ENCODE measurements around the gene CAPN9.

The CAPN9 gene

DNA sequence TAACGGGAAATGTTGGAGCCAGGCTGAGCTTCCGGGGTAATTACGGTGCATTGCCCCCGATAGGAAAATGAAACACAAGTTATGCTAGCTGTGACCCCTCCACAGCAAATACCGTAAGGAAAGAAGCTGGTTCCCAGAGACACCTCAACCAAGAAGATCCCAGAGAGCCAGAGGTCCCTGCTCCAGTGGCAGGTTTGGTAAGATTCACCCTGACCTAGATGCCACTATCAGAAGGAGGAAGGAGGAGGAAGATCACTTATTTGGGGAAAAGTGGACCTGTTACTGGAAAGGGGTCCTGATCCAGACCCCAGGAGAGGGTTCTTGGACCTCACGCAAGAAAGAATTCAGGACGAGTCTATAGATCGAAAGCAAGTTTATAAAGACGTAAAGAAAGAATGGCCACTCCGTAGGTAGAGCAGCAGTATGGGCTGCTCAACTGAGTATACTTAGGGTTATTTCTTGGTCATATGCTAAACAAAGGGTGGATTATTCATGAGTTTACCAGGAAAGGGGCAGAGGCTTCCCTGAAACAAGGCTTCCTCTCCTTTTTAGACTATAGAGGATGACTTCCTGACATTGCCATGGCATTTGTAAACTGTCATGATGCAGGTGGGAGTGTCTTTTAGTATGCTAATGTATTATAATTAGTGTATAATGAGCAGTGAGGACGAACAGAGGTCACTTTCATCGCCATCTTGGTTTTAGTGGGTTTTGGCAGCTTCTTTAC lies 7.5 kb upstream of the CAPN9 start:
- Histone ChIP-seq H3K9me3 (ENCODE audit: control insufficient read depth, insufficient read depth, low read length) (no peaks in the 10 kb centered on the region), H3K4me1 (ENCODE audit: control insufficient read depth, insufficient read depth, low read length) (no peaks in the 10 kb centered on the region), H3K27me3 (ENCODE audit: control insufficient read depth, insufficient read depth, low read length) (no peaks in the 10 kb centered on the region), H3K4me3 (ENCODE audit: low read depth, low read length) (no peak overlapping the region), H3K36me3 (ENCODE audit: control insufficient read depth, insufficient read depth, low read length) (no peaks in the 10 kb centered on the region), H3K9ac (ENCODE audit: low read depth, low read length) (no peak overlapping the region)

DNA sequence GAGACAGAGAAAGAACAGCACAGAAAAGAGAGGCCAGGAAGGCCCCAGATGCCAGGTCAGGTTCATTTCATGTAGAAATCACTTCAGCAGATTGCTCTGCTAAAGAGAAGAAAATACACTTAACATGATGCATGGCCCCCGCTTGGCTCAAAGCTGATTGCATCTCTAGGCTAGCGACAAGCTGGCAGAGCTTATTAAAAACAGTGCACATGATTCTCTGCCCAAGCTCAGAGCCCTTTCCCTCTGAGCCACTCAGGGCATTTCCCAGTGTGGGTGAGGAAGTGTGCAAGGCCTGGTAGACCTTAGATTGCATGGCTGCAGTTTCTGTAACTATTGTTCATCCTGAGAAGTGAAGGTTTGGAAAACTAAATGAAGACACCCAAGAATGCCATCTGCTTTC lies 3.3 kb upstream of the CAPN9 start:
- no peaks in the 10 kb centered on the region for H3K36me3 ChIP-seq (ENCODE audit: control insufficient read depth, insufficient read depth, low read length)
- H3K4me3 ChIP-seq (ENCODE audit: low read depth, low read length): no peak overlapping the region
- H3K4me1 ChIP-seq (ENCODE audit: control insufficient read depth, insufficient read depth, low read length): no peaks in the 10 kb centered on the region
- no peak overlapping the region for H3K9ac ChIP-seq (ENCODE audit: low read depth, low read length)
- H3K27me3 ChIP-seq (ENCODE audit: control insufficient read depth, insufficient read depth, low read length): no peaks in the 10 kb centered on the region
- no peaks in the 10 kb centered on the region for H3K9me3 ChIP-seq (ENCODE audit: control insufficient read depth, insufficient read depth, low read length)

DNA sequence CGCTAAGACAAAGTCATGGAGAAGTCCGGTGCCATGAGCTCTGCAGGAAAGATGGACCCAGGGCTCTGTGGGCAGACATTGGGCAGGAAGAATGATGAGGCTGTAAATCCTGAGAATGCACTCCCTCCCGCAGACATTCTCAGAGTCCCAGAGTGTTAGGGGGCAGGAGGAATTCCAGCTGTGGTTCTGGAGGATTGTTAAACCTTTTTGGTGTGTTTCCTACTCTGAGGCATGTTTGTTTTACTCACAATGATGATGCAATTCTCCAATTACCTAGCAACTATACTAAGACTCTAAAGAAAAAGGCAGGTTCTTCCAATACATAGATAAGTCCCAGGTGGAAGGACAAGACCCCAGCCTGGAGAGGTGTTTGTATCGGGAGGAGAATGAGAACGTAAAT lies 2.8 kb upstream of the CAPN9 start:
- Histone ChIP-seq H3K9ac (ENCODE audit: low read depth, low read length) (no peak overlapping the region), H3K9me3 (ENCODE audit: control insufficient read depth, insufficient read depth, low read length) (no peaks in the 10 kb centered on the region), H3K27me3 (ENCODE audit: control insufficient read depth, insufficient read depth, low read length) (no peaks in the 10 kb centered on the region), H3K36me3 (ENCODE audit: control insufficient read depth, insufficient read depth, low read length) (no peaks in the 10 kb centered on the region), H3K4me1 (ENCODE audit: control insufficient read depth, insufficient read depth, low read length) (no peaks in the 10 kb centered on the region), H3K4me3 (ENCODE audit: low read depth, low read length) (no peak overlapping the region)

DNA sequence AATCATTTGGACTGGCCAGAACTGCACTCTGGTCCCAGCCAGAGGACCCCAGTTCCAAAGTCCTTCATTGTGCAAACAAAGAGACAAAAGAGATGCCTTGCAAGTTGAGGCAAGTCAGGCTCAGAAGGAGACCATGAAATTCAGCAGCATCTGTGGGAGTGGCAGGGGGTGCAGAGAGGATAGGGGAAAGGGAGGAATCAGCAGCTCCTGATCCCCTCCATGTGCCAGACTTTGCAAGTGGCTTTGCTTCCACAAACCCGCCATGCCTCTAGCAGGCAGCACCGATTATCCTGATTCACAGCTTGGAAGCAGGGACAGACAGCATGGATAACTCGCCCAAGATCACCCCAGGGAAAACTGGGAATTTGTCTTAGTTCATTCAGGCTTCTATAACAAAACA lies 2.1 kb upstream of the CAPN9 start:
- H3K9me3 ChIP-seq (ENCODE audit: control insufficient read depth, insufficient read depth, low read length): no peaks in the 10 kb centered on the region
- no peak overlapping the region for H3K9ac ChIP-seq (ENCODE audit: low read depth, low read length)
- H3K4me1 ChIP-seq (ENCODE audit: control insufficient read depth, insufficient read depth, low read length): no peaks in the 10 kb centered on the region
- H3K27me3 ChIP-seq (ENCODE audit: control insufficient read depth, insufficient read depth, low read length): no peaks in the 10 kb centered on the region
- no peaks in the 10 kb centered on the region for H3K36me3 ChIP-seq (ENCODE audit: control insufficient read depth, insufficient read depth, low read length)
- H3K4me3 ChIP-seq (ENCODE audit: low read depth, low read length): no peak overlapping the region

DNA sequence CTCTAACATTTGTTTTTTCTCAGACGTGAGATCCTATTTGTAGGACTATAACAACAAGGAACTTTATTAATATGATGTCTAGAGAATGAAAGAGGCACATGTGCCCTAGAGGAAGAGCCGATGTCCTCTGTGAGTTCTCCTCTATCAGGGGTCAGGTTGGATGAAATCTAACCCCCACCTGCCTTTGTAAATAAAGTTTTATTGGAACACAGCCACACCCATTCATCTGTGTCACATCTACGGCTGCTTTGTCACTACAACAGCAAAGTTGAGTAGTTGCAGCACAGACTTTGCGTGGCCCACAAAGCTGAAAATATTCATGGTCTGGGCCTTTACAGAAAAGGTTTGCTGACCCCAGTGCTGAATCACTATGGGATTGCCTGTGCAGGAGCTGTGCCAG lies 571 bp upstream of the CAPN9 start:
- Histone ChIP-seq H3K9me3 (ENCODE audit: control insufficient read depth, insufficient read depth, low read length) (no peaks in the 10 kb centered on the region), H3K4me3 (ENCODE audit: low read depth, low read length) (no peak overlapping the region), H3K36me3 (ENCODE audit: control insufficient read depth, insufficient read depth, low read length) (no peaks in the 10 kb centered on the region), H3K27me3 (ENCODE audit: control insufficient read depth, insufficient read depth, low read length) (no peaks in the 10 kb centered on the region), H3K4me1 (ENCODE audit: control insufficient read depth, insufficient read depth, low read length) (no peaks in the 10 kb centered on the region), H3K9ac (ENCODE audit: low read depth, low read length) (no peak overlapping the region)

DNA sequence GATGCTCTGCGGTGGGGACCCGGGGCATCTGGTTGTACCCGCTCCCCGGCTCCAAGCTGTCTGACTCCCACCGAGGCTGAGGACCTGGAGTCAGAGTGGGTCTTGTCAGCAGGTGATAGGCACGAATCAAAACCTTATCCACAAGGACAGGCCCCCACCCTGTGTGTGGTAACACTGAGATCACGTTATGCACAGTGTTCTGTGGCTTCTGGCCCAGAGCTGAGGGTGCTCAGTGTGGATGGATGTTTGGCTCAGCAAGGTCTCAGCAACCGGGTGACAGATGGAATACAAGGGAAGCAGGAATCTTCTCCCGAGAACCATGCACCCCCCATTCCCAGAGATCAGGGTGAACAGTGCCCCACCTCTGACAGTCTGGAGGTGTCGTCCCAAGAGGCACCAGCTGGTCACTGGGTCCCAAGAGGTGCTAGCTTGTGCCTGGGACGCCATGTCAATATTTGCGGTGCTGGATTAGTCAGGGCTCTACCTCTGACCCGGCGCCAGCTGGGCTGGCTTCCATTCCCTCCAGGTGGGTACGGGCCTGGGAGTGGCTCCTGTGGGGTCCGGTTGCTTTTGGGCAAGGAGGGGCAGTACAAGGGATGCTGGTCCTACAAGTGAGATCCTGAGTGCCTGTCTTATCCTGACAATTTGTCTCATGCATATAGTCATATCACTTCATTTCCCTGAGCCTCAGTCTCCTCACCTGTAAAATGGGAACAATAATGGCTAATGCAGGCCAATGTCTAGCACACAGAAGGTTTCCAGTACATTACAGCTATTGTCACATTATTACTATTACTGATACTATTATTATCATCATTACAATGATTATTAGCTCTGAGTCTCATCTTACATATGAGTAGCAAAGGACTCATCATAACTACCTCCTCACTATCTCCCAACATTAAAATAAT lies 957 bp downstream of the CAPN9 start:
- Histone ChIP-seq H3K36me3 (ENCODE audit: control insufficient read depth, insufficient read depth, low read length) (no peaks in the 10 kb centered on the region), H3K27me3 (ENCODE audit: control insufficient read depth, insufficient read depth, low read length) (no peaks in the 10 kb centered on the region), H3K4me1 (ENCODE audit: control insufficient read depth, insufficient read depth, low read length) (peaks cover 8% of the 10 kb centered on the region), H3K4me3 (ENCODE audit: low read depth, low read length) (no peak overlapping the region), H3K9ac (ENCODE audit: low read depth, low read length) (no peak overlapping the region), H3K9me3 (ENCODE audit: control insufficient read depth, insufficient read depth, low read length) (no peaks in the 10 kb centered on the region)

DNA sequence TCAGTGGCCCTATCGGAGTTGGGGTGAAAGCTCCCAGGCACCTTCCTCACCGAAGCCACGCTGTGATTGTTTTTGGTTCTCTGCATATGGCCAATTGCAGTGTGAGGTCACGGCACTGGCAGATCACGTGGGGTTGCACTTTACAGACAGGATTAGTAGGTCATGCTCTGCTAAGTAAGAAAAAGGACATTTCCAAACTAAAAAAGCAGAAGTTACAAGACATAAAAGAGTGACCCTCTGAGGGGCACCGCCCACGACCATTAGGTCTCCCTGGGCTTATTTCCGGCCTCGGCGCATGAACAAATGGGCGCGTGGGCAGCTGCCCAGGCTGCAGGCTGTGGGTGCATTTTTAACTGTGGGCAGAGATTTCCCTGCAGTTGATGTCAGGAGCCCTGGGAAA lies 2.0 kb downstream of the CAPN9 start:
- Histone ChIP-seq H3K4me3 (ENCODE audit: low read depth, low read length) (no peak overlapping the region), H3K9ac (ENCODE audit: low read depth, low read length) (no peak overlapping the region), H3K27me3 (ENCODE audit: control insufficient read depth, insufficient read depth, low read length) (no peaks in the 10 kb centered on the region), H3K36me3 (ENCODE audit: control insufficient read depth, insufficient read depth, low read length) (no peaks in the 10 kb centered on the region), H3K4me1 (ENCODE audit: control insufficient read depth, insufficient read depth, low read length) (peaks cover 10% of the 10 kb centered on the region), H3K9me3 (ENCODE audit: control insufficient read depth, insufficient read depth, low read length) (no peaks in the 10 kb centered on the region)

DNA sequence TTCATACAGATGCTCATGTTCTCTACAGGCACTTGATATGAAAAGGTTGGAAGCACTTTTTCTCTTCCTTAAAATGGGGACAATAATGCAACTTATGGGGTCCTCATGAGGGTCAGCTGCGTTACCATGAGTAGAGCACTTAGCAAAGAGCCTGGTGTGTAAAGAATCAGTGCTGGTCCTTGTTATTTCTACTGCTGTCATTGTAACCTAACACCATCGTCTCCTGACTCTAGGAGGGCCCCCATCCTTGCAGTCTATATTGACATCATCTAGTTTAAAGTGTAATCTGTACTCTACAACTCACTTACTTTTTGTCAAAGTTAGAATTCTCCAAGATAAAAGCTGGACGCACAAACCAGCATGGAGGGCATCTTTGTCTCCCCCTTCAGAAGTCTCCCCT lies 2.4 kb downstream of the CAPN9 start:
- H3K27me3 ChIP-seq (ENCODE audit: control insufficient read depth, insufficient read depth, low read length): no peaks in the 10 kb centered on the region
- H3K9ac ChIP-seq (ENCODE audit: low read depth, low read length): no peak overlapping the region
- H3K9me3 ChIP-seq (ENCODE audit: control insufficient read depth, insufficient read depth, low read length): no peaks in the 10 kb centered on the region
- peaks cover 10% of the 10 kb centered on the region for H3K4me1 ChIP-seq (ENCODE audit: control insufficient read depth, insufficient read depth, low read length)
- no peaks in the 10 kb centered on the region for H3K36me3 ChIP-seq (ENCODE audit: control insufficient read depth, insufficient read depth, low read length)
- H3K4me3 ChIP-seq (ENCODE audit: low read depth, low read length): no peak overlapping the region

DNA sequence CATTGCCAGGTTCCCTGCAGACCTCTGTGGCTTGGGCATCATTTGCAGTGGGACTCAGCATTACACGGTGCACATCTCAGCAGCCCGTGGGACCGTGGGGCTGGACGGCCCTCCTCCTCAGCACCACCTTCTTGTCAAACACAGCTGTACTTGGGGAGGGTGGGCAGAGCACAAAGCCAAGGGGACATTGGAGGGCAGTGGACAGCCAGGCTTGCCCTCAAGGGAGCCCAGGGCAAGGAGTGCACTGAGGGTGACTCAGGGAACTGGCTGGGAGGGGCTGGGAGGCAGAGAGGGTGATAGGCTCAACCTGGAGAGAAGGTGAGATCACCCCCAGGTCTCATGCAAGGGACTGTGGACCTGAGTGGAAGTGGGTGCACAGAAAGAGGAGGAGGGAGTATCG lies 3.4 kb downstream of the CAPN9 start:
- no peak overlapping the region for H3K4me3 ChIP-seq (ENCODE audit: low read depth, low read length)
- no peak overlapping the region for H3K9ac ChIP-seq (ENCODE audit: low read depth, low read length)
- H3K4me1 ChIP-seq (ENCODE audit: control insufficient read depth, insufficient read depth, low read length): peaks cover 10% of the 10 kb centered on the region
- no peaks in the 10 kb centered on the region for H3K27me3 ChIP-seq (ENCODE audit: control insufficient read depth, insufficient read depth, low read length)
- no peaks in the 10 kb centered on the region for H3K9me3 ChIP-seq (ENCODE audit: control insufficient read depth, insufficient read depth, low read length)
- H3K36me3 ChIP-seq (ENCODE audit: control insufficient read depth, insufficient read depth, low read length): no peaks in the 10 kb centered on the region

DNA sequence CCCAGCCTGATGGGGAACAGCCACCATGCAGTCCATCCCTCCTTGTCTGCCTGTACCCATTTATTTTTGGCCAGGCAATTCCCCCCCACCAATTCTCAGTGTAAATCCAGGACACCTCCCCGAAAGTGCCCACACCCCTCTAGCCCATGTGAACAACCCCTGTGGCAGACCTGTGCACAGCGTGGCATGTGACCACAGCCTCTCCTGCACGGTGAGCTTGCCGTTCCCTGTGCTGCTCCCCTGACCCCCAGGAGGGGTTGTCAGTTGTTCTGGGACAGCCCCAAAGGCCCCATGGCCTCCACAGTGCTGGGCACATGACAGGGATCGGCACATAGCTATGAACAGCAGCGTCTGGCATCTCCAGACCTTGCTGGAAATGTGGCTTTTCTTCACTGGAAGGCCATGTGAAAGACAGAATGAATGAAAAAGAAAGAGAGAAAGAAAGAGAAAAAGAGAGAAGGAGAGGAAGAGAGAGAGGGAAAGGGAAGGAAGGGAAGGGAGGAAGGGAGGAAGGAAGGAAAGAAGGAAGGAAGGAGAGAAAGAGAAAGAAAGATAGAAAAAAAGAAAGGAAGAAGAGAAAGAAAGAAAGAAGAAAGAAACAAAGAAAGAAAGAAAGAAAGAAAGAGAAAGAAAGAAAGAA lies 3.9 kb downstream of the CAPN9 start:
- H3K4me1 ChIP-seq (ENCODE audit: control insufficient read depth, insufficient read depth, low read length): peaks cover 10% of the 10 kb centered on the region
- no peaks in the 10 kb centered on the region for H3K27me3 ChIP-seq (ENCODE audit: control insufficient read depth, insufficient read depth, low read length)
- no peaks in the 10 kb centered on the region for H3K9me3 ChIP-seq (ENCODE audit: control insufficient read depth, insufficient read depth, low read length)
- H3K36me3 ChIP-seq (ENCODE audit: control insufficient read depth, insufficient read depth, low read length): no peaks in the 10 kb centered on the region
- no peak overlapping the region for H3K9ac ChIP-seq (ENCODE audit: low read depth, low read length)
- no peak overlapping the region for H3K4me3 ChIP-seq (ENCODE audit: low read depth, low read length)

DNA sequence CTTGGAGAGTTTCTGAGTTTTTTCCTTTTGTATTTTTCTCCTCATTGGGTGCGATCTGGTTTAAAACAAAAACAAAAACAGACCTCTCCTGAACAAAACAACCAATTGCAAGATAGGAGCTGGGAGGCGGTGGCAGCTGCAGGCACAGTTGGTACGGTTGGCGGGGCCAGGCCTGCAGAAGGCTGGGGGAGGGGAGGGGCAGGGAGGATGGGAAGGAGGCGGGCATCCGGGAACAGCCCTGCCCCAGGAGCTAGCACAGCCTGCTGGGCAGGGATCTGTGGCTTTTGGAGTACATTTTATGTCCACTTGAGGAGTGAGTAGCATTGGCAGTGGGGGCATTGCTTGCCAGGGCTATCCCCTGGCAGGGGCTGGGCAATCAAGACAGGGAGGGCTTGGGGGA lies 5.2 kb downstream of the CAPN9 start:
- H3K9ac ChIP-seq (ENCODE audit: low read depth, low read length): no peak overlapping the region
- H3K36me3 ChIP-seq (ENCODE audit: control insufficient read depth, insufficient read depth, low read length): no peaks in the 10 kb centered on the region
- no peak overlapping the region for H3K4me3 ChIP-seq (ENCODE audit: low read depth, low read length)
- H3K9me3 ChIP-seq (ENCODE audit: control insufficient read depth, insufficient read depth, low read length): no peaks in the 10 kb centered on the region
- peaks cover 10% of the 10 kb centered on the region for H3K4me1 ChIP-seq (ENCODE audit: control insufficient read depth, insufficient read depth, low read length)
- H3K27me3 ChIP-seq (ENCODE audit: control insufficient read depth, insufficient read depth, low read length): no peaks in the 10 kb centered on the region

DNA sequence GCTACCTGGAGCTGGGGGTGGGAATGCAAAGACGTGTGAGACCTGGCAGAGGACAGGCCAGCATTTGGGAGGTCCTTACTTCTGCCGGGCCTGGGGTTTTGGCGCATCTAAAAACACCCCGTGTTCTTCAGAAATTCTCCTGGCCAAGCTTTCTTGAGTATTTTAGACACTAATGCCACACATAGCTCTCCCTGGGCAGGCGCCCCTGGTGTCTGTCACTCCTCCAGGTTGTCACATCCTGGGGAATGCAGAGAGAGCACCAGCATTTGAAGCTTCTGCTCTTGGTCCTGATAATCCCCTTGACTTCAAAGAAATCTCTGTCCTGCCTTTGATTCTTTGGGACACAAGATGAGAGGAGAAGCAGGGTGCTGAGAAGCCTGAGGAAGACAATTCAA lies 6.0 kb downstream of the CAPN9 start:
- Histone ChIP-seq H3K4me1 (ENCODE audit: control insufficient read depth, insufficient read depth, low read length) (peaks cover 10% of the 10 kb centered on the region), H3K36me3 (ENCODE audit: control insufficient read depth, insufficient read depth, low read length) (no peaks in the 10 kb centered on the region), H3K4me3 (ENCODE audit: low read depth, low read length) (no peak overlapping the region), H3K27me3 (ENCODE audit: control insufficient read depth, insufficient read depth, low read length) (no peaks in the 10 kb centered on the region), H3K9me3 (ENCODE audit: control insufficient read depth, insufficient read depth, low read length) (no peaks in the 10 kb centered on the region), H3K9ac (ENCODE audit: low read depth, low read length) (no peak overlapping the region)

Measured in iPS-15b (cell line).